Astrocyte (in vitro differentiated cells and primary cell): ENCODE results near the gene ANTXR2. TPM values are rescaled to one million over a fixed set of nuclear protein-coding genes. Genes with fewer than 3 reads are reported as not detected.

Experiments used
- DNase-seq: peaks from one replicate; pipeline ENCODE4 v3.0.0-alpha.2; 2010; ENCODE audit warnings: low read depth
- FAIRE-seq: peaks from 2 replicates; lab custom pipeline; 2011; peaks lifted over from hg19 to GRCh38; lab: Jason Lieb, UNC
- H2AFZ ChIP-seq: 2 replicates; pipeline ENCODE4 v1.6.0; 2012; ENCODE audit warnings: low read depth, low read length, inconsistent platforms
- H3K27ac ChIP-seq: 2 replicates; pipeline ENCODE4 v1.5.1; 2011; ENCODE audit warnings: low read depth, low read length, inconsistent platforms
- H3K27me3 ChIP-seq: 2 replicates; pipeline ENCODE4 v1.6.0; 2011; ENCODE audit warnings: low read length, inconsistent platforms; ENCODE audit not compliant: insufficient read depth
- H3K36me3 ChIP-seq: 2 replicates; pipeline ENCODE4 v1.5.1; 2011; ENCODE audit warnings: low read length, inconsistent platforms; ENCODE audit not compliant: insufficient read depth
- H3K4me1 ChIP-seq: 2 replicates; pipeline ENCODE4 v1.5.1; 2011; ENCODE audit warnings: low read length, inconsistent platforms; ENCODE audit not compliant: insufficient read depth
- H3K4me2 ChIP-seq: 2 replicates; pipeline ENCODE4 v1.6.0; 2012; ENCODE audit warnings: low read length, inconsistent platforms
- H3K4me3 ChIP-seq: 2 replicates; pipeline ENCODE4 v1.5.1; 2011; ENCODE audit warnings: low read depth, mild to moderate bottlenecking, low read length, inconsistent platforms; ENCODE audit not compliant: insufficient read depth
- H3K79me2 ChIP-seq: 2 replicates; pipeline ENCODE4 v1.6.0; 2012; ENCODE audit warnings: mild to moderate bottlenecking, low read length, inconsistent platforms; ENCODE audit not compliant: insufficient read depth
- H3K9ac ChIP-seq: 2 replicates; pipeline ENCODE4 v1.6.0; 2012; ENCODE audit warnings: mild to moderate bottlenecking, low read length, inconsistent platforms
- H3K9me3 ChIP-seq: 2 replicates; pipeline ENCODE4 v1.5.1; 2012; ENCODE audit warnings: low read depth, mild to moderate bottlenecking, low read length, inconsistent platforms; ENCODE audit not compliant: insufficient read depth
- H4K20me1 ChIP-seq: 2 replicates; pipeline ENCODE4 v1.6.0; 2012; ENCODE audit warnings: low read length, inconsistent platforms; ENCODE audit not compliant: insufficient read depth
- H3K27ac Mint-ChIP-seq: one replicate; pipeline ENCODE4 v1.8.0; 2021; ENCODE audit warnings: mild to moderate bottlenecking, mixed read lengths; ENCODE audit not compliant: unreplicated experiment
- H3K27me3 Mint-ChIP-seq: one replicate; pipeline ENCODE4 v1.8.0; 2021; ENCODE audit warnings: low read depth, mixed read lengths; ENCODE audit not compliant: unreplicated experiment
- H3K36me3 Mint-ChIP-seq: one replicate; pipeline ENCODE4 v1.8.0; 2021; ENCODE audit warnings: low read depth, mixed read lengths; ENCODE audit not compliant: unreplicated experiment
- H3K4me1 Mint-ChIP-seq: one replicate; pipeline ENCODE4 v1.8.0; 2021; ENCODE audit warnings: low read depth, mixed read lengths; ENCODE audit not compliant: unreplicated experiment
- H3K4me3 Mint-ChIP-seq: one replicate; pipeline ENCODE4 v1.8.0; 2021; ENCODE audit warnings: mild to moderate bottlenecking, moderate library complexity, mixed read lengths; ENCODE audit not compliant: unreplicated experiment
- H3K9me3 Mint-ChIP-seq: one replicate; pipeline ENCODE4 v1.8.0; 2021; ENCODE audit warnings: mild to moderate bottlenecking, mixed read lengths; ENCODE audit not compliant: unreplicated experiment
- EZH2 ChIP-seq: IDR thresholded peaks from 2 replicates; pipeline ENCODE4 v1.6.1; 2012; ENCODE audit warnings: mild to moderate bottlenecking, low read length, inconsistent platforms; ENCODE audit not compliant: insufficient read depth
- total RNA-seq: library from RNA; stranded (reverse); gene quantifications from 2 replicates; pipeline ENCODE4 v1.2.1, GENCODE V29; 2021
- TF ChIP-seq, protein P1 (sequence below): IDR thresholded peaks from 2 replicates; pipeline ENCODE4 v1.5.1; 2011; ENCODE audit warnings: low read depth, mild to moderate bottlenecking, inconsistent platforms, low read length, moderate library complexity; ENCODE audit not compliant: insufficient read depth

The ANTXR2 gene
- total RNA-seq, 1 donor from 2014 or later, result 34.7 TPM

DNA sequence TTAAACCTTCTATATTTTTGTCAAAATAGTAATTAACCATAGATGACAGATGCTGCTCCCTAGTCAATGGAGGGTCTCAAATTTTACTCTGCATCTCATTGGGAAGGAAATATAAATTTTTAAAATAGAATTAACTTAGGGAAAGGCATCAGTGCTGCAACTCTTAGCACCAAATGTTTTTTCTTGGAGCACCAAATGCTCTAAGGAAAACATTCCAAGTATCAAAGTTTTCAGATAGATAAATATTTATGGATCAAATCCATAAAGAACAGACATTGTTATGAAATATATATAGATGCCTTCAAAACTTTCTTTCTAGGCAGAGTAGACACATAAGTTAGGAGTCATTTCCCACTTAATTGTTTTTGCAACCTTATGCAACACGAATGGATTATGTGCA is 168.7 kb downstream of the ANTXR2 start:
- H3K4me1 Mint-ChIP-seq, result no peaks in the 10 kb centered on the region
- Histone ChIP-seq H2AFZ (no peak overlapping the region), H4K20me1 (no peaks in the 10 kb centered on the region), H3K79me2 (no peaks in the 10 kb centered on the region), H3K36me3 (peaks cover 20% of the 10 kb centered on the region), H3K27me3 (no peaks in the 10 kb centered on the region), H3K4me1 (no peaks in the 10 kb centered on the region), H3K4me2 (no peak overlapping the region), H3K9me3 (no peaks in the 10 kb centered on the region), H3K27ac (no peak overlapping the region), H3K9ac (no peak overlapping the region), H3K4me3 (no peak overlapping the region)
- peaks cover 3% of the 10 kb centered on the region for H3K36me3 Mint-ChIP-seq
- no peak for TF ChIP-seq EZH2
- TF ChIP-seq, protein P1, sequence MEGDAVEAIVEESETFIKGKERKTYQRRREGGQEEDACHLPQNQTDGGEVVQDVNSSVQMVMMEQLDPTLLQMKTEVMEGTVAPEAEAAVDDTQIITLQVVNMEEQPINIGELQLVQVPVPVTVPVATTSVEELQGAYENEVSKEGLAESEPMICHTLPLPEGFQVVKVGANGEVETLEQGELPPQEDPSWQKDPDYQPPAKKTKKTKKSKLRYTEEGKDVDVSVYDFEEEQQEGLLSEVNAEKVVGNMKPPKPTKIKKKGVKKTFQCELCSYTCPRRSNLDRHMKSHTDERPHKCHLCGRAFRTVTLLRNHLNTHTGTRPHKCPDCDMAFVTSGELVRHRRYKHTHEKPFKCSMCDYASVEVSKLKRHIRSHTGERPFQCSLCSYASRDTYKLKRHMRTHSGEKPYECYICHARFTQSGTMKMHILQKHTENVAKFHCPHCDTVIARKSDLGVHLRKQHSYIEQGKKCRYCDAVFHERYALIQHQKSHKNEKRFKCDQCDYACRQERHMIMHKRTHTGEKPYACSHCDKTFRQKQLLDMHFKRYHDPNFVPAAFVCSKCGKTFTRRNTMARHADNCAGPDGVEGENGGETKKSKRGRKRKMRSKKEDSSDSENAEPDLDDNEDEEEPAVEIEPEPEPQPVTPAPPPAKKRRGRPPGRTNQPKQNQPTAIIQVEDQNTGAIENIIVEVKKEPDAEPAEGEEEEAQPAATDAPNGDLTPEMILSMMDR, result no peak
- H3K27me3 Mint-ChIP-seq, result no peaks in the 10 kb centered on the region
- H3K27ac Mint-ChIP-seq, result no peak overlapping the region
- H3K4me3 Mint-ChIP-seq, result no peak overlapping the region
- no peak for DNase-seq
- no peaks in the 10 kb centered on the region for H3K9me3 Mint-ChIP-seq
- no peak for FAIRE-seq

DNA sequence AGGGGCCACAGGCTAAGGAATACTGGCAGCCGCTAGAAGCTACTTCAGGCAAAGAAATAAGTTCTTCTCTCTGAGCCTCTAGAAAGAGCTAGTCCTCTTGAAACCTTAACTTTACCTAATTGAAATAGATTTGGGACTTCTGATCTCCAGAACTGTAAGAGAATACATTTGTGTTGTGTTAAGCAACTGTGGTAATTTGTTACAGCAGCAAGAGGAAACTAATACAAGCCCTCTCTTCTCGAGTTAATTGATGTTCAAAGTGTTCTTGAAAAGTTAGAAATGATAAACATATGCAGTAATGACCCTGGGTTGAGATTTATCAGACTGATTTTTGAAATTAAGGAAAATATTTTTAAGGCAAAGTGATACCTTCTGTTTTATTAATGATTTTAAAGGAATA is 172.8 kb downstream of the ANTXR2 start:
- no peak for FAIRE-seq

DNA sequence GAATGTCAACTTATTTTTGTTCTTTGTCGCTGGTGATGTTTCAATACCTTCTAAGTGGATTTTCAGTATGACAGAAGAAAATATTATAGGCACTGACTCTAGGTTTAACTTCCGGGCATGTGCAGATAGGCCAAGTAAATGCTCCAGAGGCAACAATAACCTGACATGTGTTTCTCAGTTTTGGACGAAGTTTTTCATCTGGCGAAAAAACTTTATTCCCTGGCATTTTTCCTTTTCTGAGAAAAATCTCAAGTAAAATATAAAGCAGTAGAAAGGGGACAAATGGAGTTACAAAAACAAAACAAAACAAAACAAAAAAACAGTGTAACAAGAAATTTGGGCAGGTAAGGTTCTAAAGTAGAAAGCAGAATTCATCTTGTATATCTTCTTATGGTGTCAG is 173.5 kb downstream of the ANTXR2 start:
- H3K4me3 ChIP-seq, result no peak overlapping the region
- Mint-ChIP-seq H3K27me3 (peaks cover 3% of the 10 kb centered on the region), H3K4me3 (no peak overlapping the region), H3K9me3 (no peaks in the 10 kb centered on the region), H3K27ac (no peak overlapping the region), H3K4me1 (no peaks in the 10 kb centered on the region), H3K36me3 (no peaks in the 10 kb centered on the region)
- H3K9ac ChIP-seq, result no peak overlapping the region
- H3K36me3 ChIP-seq, result no peaks in the 10 kb centered on the region
- H3K79me2 ChIP-seq, result no peaks in the 10 kb centered on the region
- no peak for TF ChIP-seq EZH2
- TF ChIP-seq, protein P1, result no peak
- DNase-seq (no peak), FAIRE-seq (no peak)
- H4K20me1 ChIP-seq, result no peaks in the 10 kb centered on the region
- no peaks in the 10 kb centered on the region for H3K27me3 ChIP-seq
- no peaks in the 10 kb centered on the region for H3K9me3 ChIP-seq
- H3K4me2 ChIP-seq, result no peak overlapping the region
- H2AFZ ChIP-seq, result no peak overlapping the region
- no peak overlapping the region for H3K27ac ChIP-seq
- H3K4me1 ChIP-seq, result no peaks in the 10 kb centered on the region

More for the DNA sequence above, 172.8 kb downstream of the ANTXR2 start:
- Histone ChIP-seq H3K36me3 (no peaks in the 10 kb centered on the region), H3K4me1 (no peaks in the 10 kb centered on the region), H3K27ac (no peak overlapping the region), H3K4me2 (no peak overlapping the region), H3K4me3 (no peak overlapping the region), H3K27me3 (no peaks in the 10 kb centered on the region), H3K9me3 (no peaks in the 10 kb centered on the region), H4K20me1 (no peaks in the 10 kb centered on the region), H3K79me2 (no peaks in the 10 kb centered on the region), H3K9ac (no peak overlapping the region), H2AFZ (no peak overlapping the region)
- no peak for DNase-seq
- TF ChIP-seq EZH2, result no peak
- TF ChIP-seq, protein P1, result no peak
- H3K27ac Mint-ChIP-seq, result no peak overlapping the region
- H3K36me3 Mint-ChIP-seq, result no peaks in the 10 kb centered on the region
- H3K4me1 Mint-ChIP-seq, result no peaks in the 10 kb centered on the region
- no peak overlapping the region for H3K4me3 Mint-ChIP-seq
- H3K27me3 Mint-ChIP-seq, result peaks cover 3% of the 10 kb centered on the region
- no peaks in the 10 kb centered on the region for H3K9me3 Mint-ChIP-seq
